Common myeloid progenitor, CD34-positive (primary cell): ENCODE data around the gene BFSP1.

Source experiments
- CTCF ChIA-PET: fragments of 350-600 bp; sonication (Branson Sonifier 250); formaldehyde crosslinking; loops from one replicate; lab custom pipeline; 2021; ENCODE audit warnings: antibody characterized with exemption; lab: Charles Lee
- POLR2A ChIA-PET: fragments of 350-600 bp; sonication (Branson Sonifier 250); formaldehyde crosslinking; loops from one replicate; lab custom pipeline; 2021; ENCODE audit warnings: antibody characterized with exemption; lab: Charles Lee
- DNase-seq, 3 donors: peaks; one replicate each; pipeline versions ENCODE4 v3.0.0 to v3.0.0-alpha.2; 2013
- H3K27ac ChIP-seq, 2 experiments: 1 replicate in 1 of 2; 2 replicates in 1 of 2; pipeline ENCODE4 v1.7.0; 2013; ENCODE audit warnings: inconsistent platforms in 2 of 2, low read length in 2 of 2, mild to moderate bottlenecking in 2 of 2, low read depth in 1 of 2, moderate library complexity in 1 of 2; ENCODE audit not compliant: severe bottlenecking in 2 of 2, insufficient read depth in 1 of 2, poor library complexity in 1 of 2
- H3K27me3 ChIP-seq, 5 experiments: replicated peaks in 2 of 5; 1 replicate in 3 of 5; 2 replicates in 2 of 5; pipeline versions ENCODE4 v1.6.1 to v1.7.0; 2013; ENCODE audit warnings: low read length in 4 of 5, mild to moderate bottlenecking in 2 of 5, moderate library complexity in 2 of 5, inconsistent platforms in 1 of 5; ENCODE audit not compliant: insufficient read depth in 5 of 5, control insufficient read depth in 4 of 5
- H3K36me3 ChIP-seq, 4 experiments: 1 replicate in 2 of 4; 2 replicates in 2 of 4; pipeline versions ENCODE4 v1.6.1 to v1.7.0; 2013; ENCODE audit warnings: low read length in 3 of 4, control low read depth in 1 of 4, mild to moderate bottlenecking in 1 of 4; ENCODE audit not compliant: control insufficient read depth in 4 of 4, insufficient read depth in 4 of 4
- H3K4me1 ChIP-seq, 4 experiments: 1 replicate in 3 of 4; 2 replicates in 1 of 4; pipeline versions ENCODE4 v1.6.1 to v1.7.1; 2013; ENCODE audit warnings: low read length in 3 of 4, mild to moderate bottlenecking in 3 of 4, control low read depth in 1 of 4, inconsistent platforms in 1 of 4, moderate library complexity in 1 of 4; ENCODE audit not compliant: control insufficient read depth in 4 of 4, insufficient read depth in 4 of 4; ENCODE audit errors: control extremely low read depth in 1 of 4
- H3K4me3 ChIP-seq, 7 experiments: 1 replicate in 4 of 7; 2 replicates in 3 of 7; pipeline versions ENCODE4 v1.5.1 to v1.7.0; 2013; ENCODE audit warnings: mild to moderate bottlenecking in 7 of 7, low read length in 6 of 7, moderate library complexity in 6 of 7, inconsistent platforms in 2 of 7, low read depth in 2 of 7, control low read depth in 1 of 7; ENCODE audit not compliant: insufficient read depth in 4 of 7, control insufficient read depth in 1 of 7; ENCODE audit errors: extremely low read depth in 1 of 7
- H3K9me3 ChIP-seq, 5 experiments: 1 replicate in 4 of 5; 2 replicates in 1 of 5; pipeline versions ENCODE4 v1.6.1 to v1.7.1; 2013; ENCODE audit warnings: low read length in 4 of 5, mild to moderate bottlenecking in 2 of 5, inconsistent platforms in 1 of 5, low read depth in 1 of 5, moderate library complexity in 1 of 5; ENCODE audit not compliant: control insufficient read depth in 4 of 5, insufficient read depth in 2 of 5; ENCODE audit errors: control extremely low read depth in 1 of 5
- WGBS: methylation state at CpG from one replicate; pipeline ENCODE4 v1.1.5; 2013; ENCODE audit not compliant: insufficient coverage; 5-methylcytosine and 5-hydroxymethylcytosine counted together

Gene BFSP1

GRCh38 chr20:17491488-17491887 lies 39.7 kb downstream of the BFSP1 start:
- no peaks in the 10 kb centered on the region for H3K9me3 ChIP-seq
- no peaks in the 10 kb centered on the region for H3K4me1 ChIP-seq
- no peaks in the 10 kb centered on the region for H3K36me3 ChIP-seq
- DNase-seq: no peak
- CTCF ChIA-PET: no interaction called here
- no peak overlapping the region for H3K27ac ChIP-seq
- peaks cover 0 to 2% (median 0%) of the 10 kb centered on the region in 5 experiments for H3K27me3 ChIP-seq
- H3K4me3 ChIP-seq: no peak overlapping the region
- 100% methylated on average over 3 of the region's 4 CpGs for WGBS
- POLR2A ChIA-PET: no interaction called here

GRCh38 chr20:17491041-17491440 lies 40.1 kb downstream of the BFSP1 start:
- H3K4me3 ChIP-seq: no peak overlapping the region
- DNase-seq: no peak
- no peaks in the 10 kb centered on the region for H3K4me1 ChIP-seq
- WGBS: 95% methylated on average over 11 of the region's 11 CpGs
- no peaks in the 10 kb centered on the region for H3K36me3 ChIP-seq
- ChIA-PET POLR2A (no interaction called here), CTCF (no interaction called here)
- H3K27me3 ChIP-seq: peaks cover 0 to 2% (median 0%) of the 10 kb centered on the region in 5 experiments
- H3K9me3 ChIP-seq: no peaks in the 10 kb centered on the region
- H3K27ac ChIP-seq: no peak overlapping the region

- Histone ChIP-seq H3K9me3 (no peaks in the 10 kb centered on the region), H3K4me1 (no peaks in the 10 kb centered on the region), H3K4me3 (no peak overlapping the region), H3K36me3 (no peaks in the 10 kb centered on the region), H3K27me3 (peaks cover 0 to 2% (median 0%) of the 10 kb centered on the region in 5 experiments), H3K27ac (no peak overlapping the region)
- 99% methylated on average over 7 of the region's 7 CpGs for WGBS
- no peak for DNase-seq
- ChIA-PET CTCF (no interaction called here), POLR2A (no interaction called here)
These were observed 40.7 kb downstream of the BFSP1 start for GRCh38 chr20:17490501-17490900.

- POLR2A ChIA-PET: no interaction called here
- DNase-seq: no peak
- CTCF ChIA-PET: no interaction called here
These were observed 42.1 kb downstream of the BFSP1 start for GRCh38 chr20:17488916-17489600.

GRCh38 chr20:17485017-17485416 lies 46.2 kb downstream of the BFSP1 start:
- CTCF ChIA-PET: no interaction called here
- no peak overlapping the region for H3K4me3 ChIP-seq
- 94% methylated on average over 2 of the region's 2 CpGs for WGBS
- H3K4me1 ChIP-seq: no peaks in the 10 kb centered on the region
- DNase-seq: no peak
- H3K9me3 ChIP-seq: peaks cover 0 to 3% (median 0%) of the 10 kb centered on the region in 5 experiments
- POLR2A ChIA-PET: no interaction called here
- H3K27me3 ChIP-seq: peaks cover 0 to 8% (median 2%) of the 10 kb centered on the region in 5 experiments
- H3K27ac ChIP-seq: no peak overlapping the region
- no peaks in the 10 kb centered on the region for H3K36me3 ChIP-seq

More at GRCh38 chr20:17488916-17489600, 42.1 kb downstream of the BFSP1 start:
- Histone ChIP-seq H3K4me1 (no peaks in the 10 kb centered on the region), H3K9me3 (peaks cover 0 to 3% (median 0%) of the 10 kb centered on the region in 5 experiments), H3K36me3 (no peaks in the 10 kb centered on the region), H3K27ac (no peak overlapping the region), H3K4me3 (no peak overlapping the region), H3K27me3 (peaks cover 0 to 3% (median 2%) of the 10 kb centered on the region in 5 experiments)
- 96% methylated on average over 7 of the region's 9 CpGs for WGBS

- peaks cover 0 to 8% (median 2%) of the 10 kb centered on the region in 5 experiments for H3K27me3 ChIP-seq
- peaks cover 0 to 3% (median 0%) of the 10 kb centered on the region in 5 experiments for H3K9me3 ChIP-seq
- no peaks in the 10 kb centered on the region for H3K4me1 ChIP-seq
- H3K36me3 ChIP-seq: no peaks in the 10 kb centered on the region
- no peak overlapping the region for H3K4me3 ChIP-seq
- POLR2A ChIA-PET: no interaction called here
- H3K27ac ChIP-seq: no peak overlapping the region
- no peak for DNase-seq
- CTCF ChIA-PET: interaction anchor here (0.8 kb wide), 1 partner anchor 29 kb away, joined by 3 read pairs; no protein-coding TSS in a partner anchor
- 100% methylated on average over 4 of the region's 5 CpGs for whole genome bisulfite sequencing
These were observed 48.6 kb downstream of the BFSP1 start for GRCh38 chr20:17482536-17482935.

GRCh38 chr20:17481661-17482060 lies 49.5 kb downstream of the BFSP1 start:
- H3K27ac ChIP-seq: no peak overlapping the region
- ChIA-PET POLR2A (no interaction called here), CTCF (no interaction called here)
- WGBS: 95% methylated on average over 16 of the region's 16 CpGs
- H3K36me3 ChIP-seq: no peaks in the 10 kb centered on the region
- no peak for DNase-seq
- H3K4me1 ChIP-seq: no peaks in the 10 kb centered on the region
- H3K9me3 ChIP-seq: peaks cover 0 to 3% (median 0%) of the 10 kb centered on the region in 5 experiments
- no peak overlapping the region for H3K4me3 ChIP-seq
- peaks cover 0 to 8% (median 0%) of the 10 kb centered on the region in 5 experiments for H3K27me3 ChIP-seq
